OCI-LY7 (cell line): ENCODE results near the gene COL24A1.

Experiments
- EZH2phosphoT487 ChIP-seq: fragments of 200-600 bp; sonication (generic); IDR thresholded peaks from 2 replicates; pipeline ENCODE4 v1.6.1; 2018; ENCODE audit warnings: low read depth, borderline replicate concordance, mild to moderate bottlenecking, mixed run types, antibody characterized with exemption, low read length, moderate library complexity, mixed read lengths
- TF ChIP-seq, protein P1 (sequence below): fragments of 200-600 bp; sonication (generic); conservative IDR thresholded peaks from 2 replicates; pipeline ENCODE4 v1.5.1; 2014; ENCODE audit warnings: mild to moderate bottlenecking, antibody characterized with exemption, low read length, moderate library complexity, mixed read lengths

DNA sequence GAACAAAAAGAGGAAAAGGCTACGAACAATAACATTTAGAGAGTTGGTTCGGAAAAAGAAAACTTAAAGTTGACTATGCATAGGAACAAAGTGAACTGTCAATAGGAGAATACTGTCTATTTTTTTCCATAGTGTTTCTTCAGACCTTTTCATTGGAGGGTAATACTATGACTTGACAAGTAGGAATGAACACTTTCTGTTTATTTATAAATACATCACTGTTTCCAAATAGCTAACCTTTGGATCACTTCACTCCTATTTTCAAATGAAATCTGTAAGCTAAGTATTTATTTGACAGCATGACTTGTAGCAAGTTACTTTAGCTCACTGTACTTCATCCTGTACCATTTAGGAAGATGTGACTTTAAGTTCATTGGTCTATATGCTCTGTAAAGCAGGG lies 221.3 kb downstream of the COL24A1 start:
- TF ChIP-seq, protein P1, sequence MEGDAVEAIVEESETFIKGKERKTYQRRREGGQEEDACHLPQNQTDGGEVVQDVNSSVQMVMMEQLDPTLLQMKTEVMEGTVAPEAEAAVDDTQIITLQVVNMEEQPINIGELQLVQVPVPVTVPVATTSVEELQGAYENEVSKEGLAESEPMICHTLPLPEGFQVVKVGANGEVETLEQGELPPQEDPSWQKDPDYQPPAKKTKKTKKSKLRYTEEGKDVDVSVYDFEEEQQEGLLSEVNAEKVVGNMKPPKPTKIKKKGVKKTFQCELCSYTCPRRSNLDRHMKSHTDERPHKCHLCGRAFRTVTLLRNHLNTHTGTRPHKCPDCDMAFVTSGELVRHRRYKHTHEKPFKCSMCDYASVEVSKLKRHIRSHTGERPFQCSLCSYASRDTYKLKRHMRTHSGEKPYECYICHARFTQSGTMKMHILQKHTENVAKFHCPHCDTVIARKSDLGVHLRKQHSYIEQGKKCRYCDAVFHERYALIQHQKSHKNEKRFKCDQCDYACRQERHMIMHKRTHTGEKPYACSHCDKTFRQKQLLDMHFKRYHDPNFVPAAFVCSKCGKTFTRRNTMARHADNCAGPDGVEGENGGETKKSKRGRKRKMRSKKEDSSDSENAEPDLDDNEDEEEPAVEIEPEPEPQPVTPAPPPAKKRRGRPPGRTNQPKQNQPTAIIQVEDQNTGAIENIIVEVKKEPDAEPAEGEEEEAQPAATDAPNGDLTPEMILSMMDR = no peak
- TF ChIP-seq EZH2phosphoT487 = no peak
